ENCODE results near the gene DGKB. TPM values are rescaled to one million over a fixed set of nuclear protein-coding genes. Genes with fewer than 3 reads are reported as not detected.

The DGKB gene
- total RNA-seq, 4 donors from 2014 or later: 17.3 to 54.9 (median 26.1) TPM

DNA sequence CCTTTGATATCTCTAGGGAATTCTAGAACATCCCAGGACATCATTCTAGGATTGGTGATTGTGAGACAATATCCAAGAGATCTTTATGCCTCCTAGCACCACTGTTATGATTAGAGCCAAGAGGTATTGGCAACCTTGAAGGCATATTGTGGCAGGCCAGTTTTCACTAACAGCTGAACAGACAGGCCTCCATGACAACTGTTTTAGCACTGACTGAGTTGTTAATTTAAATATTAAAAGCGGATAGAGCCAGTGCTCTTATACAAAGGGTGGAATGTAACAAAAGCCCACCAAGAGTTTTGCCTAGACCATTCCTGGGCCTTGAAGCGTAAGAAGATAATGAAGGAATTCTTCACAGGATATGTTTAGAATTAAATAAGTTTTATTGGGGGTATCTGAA is 131.9 kb downstream of the DGKB start:
- TF ChIP-seq POLR2AphosphoS5 (IDR thresholded peaks at IDR 0.05) (no peak), POLR2A (IDR thresholded peaks at IDR 0.05) (no peak), EP300 (IDR thresholded peaks at IDR 0.05) (no peak)
- TF ChIP-seq, protein P1, sequence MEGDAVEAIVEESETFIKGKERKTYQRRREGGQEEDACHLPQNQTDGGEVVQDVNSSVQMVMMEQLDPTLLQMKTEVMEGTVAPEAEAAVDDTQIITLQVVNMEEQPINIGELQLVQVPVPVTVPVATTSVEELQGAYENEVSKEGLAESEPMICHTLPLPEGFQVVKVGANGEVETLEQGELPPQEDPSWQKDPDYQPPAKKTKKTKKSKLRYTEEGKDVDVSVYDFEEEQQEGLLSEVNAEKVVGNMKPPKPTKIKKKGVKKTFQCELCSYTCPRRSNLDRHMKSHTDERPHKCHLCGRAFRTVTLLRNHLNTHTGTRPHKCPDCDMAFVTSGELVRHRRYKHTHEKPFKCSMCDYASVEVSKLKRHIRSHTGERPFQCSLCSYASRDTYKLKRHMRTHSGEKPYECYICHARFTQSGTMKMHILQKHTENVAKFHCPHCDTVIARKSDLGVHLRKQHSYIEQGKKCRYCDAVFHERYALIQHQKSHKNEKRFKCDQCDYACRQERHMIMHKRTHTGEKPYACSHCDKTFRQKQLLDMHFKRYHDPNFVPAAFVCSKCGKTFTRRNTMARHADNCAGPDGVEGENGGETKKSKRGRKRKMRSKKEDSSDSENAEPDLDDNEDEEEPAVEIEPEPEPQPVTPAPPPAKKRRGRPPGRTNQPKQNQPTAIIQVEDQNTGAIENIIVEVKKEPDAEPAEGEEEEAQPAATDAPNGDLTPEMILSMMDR (IDR thresholded peaks at IDR 0.05): no peak
- H3K4me3 ChIP-seq: no peak overlapping the region
- ATAC-seq: no peak
- H3K27me3 ChIP-seq: no peaks in the 10 kb centered on the region
- 92 to 94% methylated on average over 2 of the region's 2 CpGs for WGBS, 2 donors (ENCODE audit: low coverage in 1 of 2)
- peak overlapping the region in 1 of 4 donors; percentile 30 for H3K27ac ChIP-seq
- no peaks in the 10 kb centered on the region for H3K36me3 ChIP-seq
- peaks cover 0 to 10% (median 0%) of the 10 kb centered on the region in 3 donors for H3K4me1 ChIP-seq
- H3K9me3 ChIP-seq: no peaks in the 10 kb centered on the region

DNA sequence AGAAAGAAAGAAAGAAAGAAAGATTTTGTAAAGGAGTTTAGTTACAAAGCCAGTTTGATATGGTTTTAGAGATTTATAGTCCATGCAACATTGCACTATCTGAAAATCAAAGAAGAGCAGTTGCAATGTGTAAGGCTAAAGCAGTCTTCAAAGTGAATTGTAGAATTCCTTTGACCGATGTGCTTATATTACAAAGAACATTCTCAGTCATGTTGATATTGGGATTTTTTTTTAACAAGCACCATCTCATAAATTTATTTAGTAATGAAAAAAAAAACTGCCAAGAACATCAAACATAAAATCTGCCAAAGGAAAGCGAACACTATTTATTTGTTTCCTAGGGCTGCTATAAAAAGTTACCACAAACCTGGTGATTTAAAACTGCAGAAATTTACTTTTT is 133.3 kb downstream of the DGKB start:
- Histone ChIP-seq H3K27ac (peak overlapping the region in 1 of 4 donors; percentile 30), H3K36me3 (no peaks in the 10 kb centered on the region), H3K4me3 (no peak overlapping the region), H3K4me1 (peaks cover 0 to 13% (median 0%) of the 10 kb centered on the region in 3 donors), H3K27me3 (no peaks in the 10 kb centered on the region), H3K9me3 (no peaks in the 10 kb centered on the region)
- TF ChIP-seq POLR2A (IDR thresholded peaks at IDR 0.05) (no peak), POLR2AphosphoS5 (IDR thresholded peaks at IDR 0.05) (no peak), EP300 (IDR thresholded peaks at IDR 0.05) (no peak)
- TF ChIP-seq, protein P1 (IDR thresholded peaks at IDR 0.05): no peak
- 34 to 63% methylated on average over 2 of the region's 2 CpGs for WGBS, 2 donors (ENCODE audit: low coverage in 1 of 2)
- no peak for ATAC-seq

DNA sequence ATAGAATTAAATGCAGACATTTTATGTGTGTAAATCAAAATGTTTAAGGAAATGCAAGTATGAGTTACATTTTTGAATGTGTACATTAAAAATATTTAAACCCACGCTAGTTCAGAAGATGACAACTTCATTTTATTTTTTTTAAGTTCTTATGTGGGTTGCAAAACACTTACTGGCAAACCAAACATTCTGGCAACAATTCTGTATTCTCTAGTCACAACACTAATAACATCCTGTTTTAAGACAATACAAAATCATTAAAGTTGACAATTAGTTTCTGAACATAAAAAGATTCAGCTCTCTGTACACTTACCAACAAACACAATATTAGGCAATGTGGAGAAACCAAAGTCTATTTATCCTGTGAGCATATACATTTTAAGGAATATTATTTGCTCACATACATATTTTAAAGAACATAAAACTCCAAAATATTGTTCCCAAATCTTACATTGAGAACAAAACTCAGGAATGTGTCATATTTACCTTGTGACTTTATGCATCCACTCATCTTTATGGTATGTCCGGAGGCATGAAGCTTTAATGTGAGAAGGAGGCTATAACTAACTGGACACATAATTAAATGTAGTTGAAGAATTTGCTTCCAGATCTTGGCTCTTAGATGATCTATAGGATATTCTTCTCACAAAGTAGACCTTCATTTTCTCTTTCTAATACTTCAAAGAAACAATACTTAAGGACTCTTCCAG is 134.7 kb downstream of the DGKB start:
- TF ChIP-seq EP300 (IDR thresholded peaks at IDR 0.05) (no peak), POLR2AphosphoS5 (IDR thresholded peaks at IDR 0.05) (no peak)
- TF ChIP-seq, protein P1 (IDR thresholded peaks at IDR 0.05): no peak
- H3K4me3 ChIP-seq: no peak overlapping the region
- H3K27ac ChIP-seq: no peak overlapping the region
- 83 to 86% methylated on average over 2 of the region's 2 CpGs for WGBS, 2 donors (ENCODE audit: low coverage in 1 of 2)
- no peaks in the 10 kb centered on the region for H3K9me3 ChIP-seq
- H3K27me3 ChIP-seq: no peaks in the 10 kb centered on the region
- no peak for ATAC-seq
- no peaks in the 10 kb centered on the region for H3K36me3 ChIP-seq
- peaks cover 0 to 26% (median 0%) of the 10 kb centered on the region in 3 donors for H3K4me1 ChIP-seq

DNA sequence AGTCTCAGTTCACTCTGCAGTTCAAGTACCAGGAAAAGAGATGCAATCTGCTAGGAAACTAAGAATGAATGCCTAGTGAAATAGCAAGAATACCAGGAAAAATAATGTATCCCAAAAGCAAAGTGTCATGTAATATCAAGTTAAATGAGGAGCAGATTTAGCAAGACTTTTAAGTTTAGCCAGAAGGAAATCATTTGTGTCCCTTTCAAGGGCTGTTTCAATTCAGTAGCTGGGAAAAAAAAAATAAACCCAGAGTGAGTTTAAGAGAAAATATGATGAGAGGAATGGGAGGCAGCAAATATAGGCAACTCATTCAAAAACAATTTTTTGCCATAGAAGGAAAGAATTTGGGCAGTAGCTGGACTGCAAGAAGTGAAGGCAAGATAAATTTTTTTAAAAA is 135.8 kb downstream of the DGKB start:
- peaks cover 1 to 37% (median 7%) of the 10 kb centered on the region in 3 donors for H3K4me1 ChIP-seq
- no peaks in the 10 kb centered on the region for H3K27me3 ChIP-seq
- no peak for ATAC-seq
- TF ChIP-seq POLR2A (IDR thresholded peaks at IDR 0.05): no peak
- no peak overlapping the region for H3K4me3 ChIP-seq
- H3K36me3 ChIP-seq: no peaks in the 10 kb centered on the region
- H3K9me3 ChIP-seq: no peaks in the 10 kb centered on the region
- H3K27ac ChIP-seq: no peak overlapping the region

DNA sequence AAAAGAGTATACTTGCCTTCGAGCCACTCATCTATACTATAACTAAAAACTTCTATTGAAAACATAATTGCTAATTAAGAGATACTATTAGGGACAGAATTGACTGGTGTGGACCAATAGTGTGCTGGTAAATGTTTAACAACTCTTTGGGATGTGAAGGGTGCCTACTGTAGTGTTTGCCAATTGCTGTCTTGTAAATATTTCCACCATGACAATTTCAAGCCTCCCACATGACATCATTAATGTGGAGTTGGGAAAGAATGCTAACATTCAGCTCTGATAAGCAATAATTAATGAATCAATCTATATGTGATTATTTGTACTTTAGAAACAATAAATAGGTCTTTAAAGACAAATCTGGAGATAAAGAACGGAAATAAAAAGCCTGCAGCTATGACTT is 136.8 kb downstream of the DGKB start:
- WGBS, 2 donors (ENCODE audit: low coverage in 1 of 2): 73 to 75% methylated on average over 2 of the region's 2 CpGs
- H3K27me3 ChIP-seq: no peaks in the 10 kb centered on the region
- H3K9me3 ChIP-seq: no peaks in the 10 kb centered on the region
- no peak for TF ChIP-seq POLR2A (IDR thresholded peaks at IDR 0.05)
- no peak for TF ChIP-seq EP300 (IDR thresholded peaks at IDR 0.05)
- TF ChIP-seq, protein P1 (IDR thresholded peaks at IDR 0.05): no peak
- TF ChIP-seq POLR2AphosphoS5 (IDR thresholded peaks at IDR 0.05): no peak
- H3K27ac ChIP-seq: no peak overlapping the region
- H3K4me1 ChIP-seq: peaks cover 6 to 47% (median 13%) of the 10 kb centered on the region in 3 donors
- H3K36me3 ChIP-seq: no peaks in the 10 kb centered on the region
- no peak overlapping the region for H3K4me3 ChIP-seq
- no peak for ATAC-seq

Data from gastroesophageal sphincter (tissue), 4 donors.